GM10266 (cell line): ENCODE data around the gene PLCD3.

Source experiments
- DNase-seq: peaks from one replicate; pipeline ENCODE4 v3.0.0; 2012; ENCODE audit errors: extremely low spot score
- CTCF ChIP-seq: IDR thresholded peaks from 2 replicates; pipeline ENCODE4 v1.5.1; 2012; ENCODE audit warnings: mild to moderate bottlenecking, low read depth; ENCODE audit not compliant: control insufficient read depth, insufficient read depth; ENCODE audit errors: missing control alignments

PLCD3 gene

DNA sequence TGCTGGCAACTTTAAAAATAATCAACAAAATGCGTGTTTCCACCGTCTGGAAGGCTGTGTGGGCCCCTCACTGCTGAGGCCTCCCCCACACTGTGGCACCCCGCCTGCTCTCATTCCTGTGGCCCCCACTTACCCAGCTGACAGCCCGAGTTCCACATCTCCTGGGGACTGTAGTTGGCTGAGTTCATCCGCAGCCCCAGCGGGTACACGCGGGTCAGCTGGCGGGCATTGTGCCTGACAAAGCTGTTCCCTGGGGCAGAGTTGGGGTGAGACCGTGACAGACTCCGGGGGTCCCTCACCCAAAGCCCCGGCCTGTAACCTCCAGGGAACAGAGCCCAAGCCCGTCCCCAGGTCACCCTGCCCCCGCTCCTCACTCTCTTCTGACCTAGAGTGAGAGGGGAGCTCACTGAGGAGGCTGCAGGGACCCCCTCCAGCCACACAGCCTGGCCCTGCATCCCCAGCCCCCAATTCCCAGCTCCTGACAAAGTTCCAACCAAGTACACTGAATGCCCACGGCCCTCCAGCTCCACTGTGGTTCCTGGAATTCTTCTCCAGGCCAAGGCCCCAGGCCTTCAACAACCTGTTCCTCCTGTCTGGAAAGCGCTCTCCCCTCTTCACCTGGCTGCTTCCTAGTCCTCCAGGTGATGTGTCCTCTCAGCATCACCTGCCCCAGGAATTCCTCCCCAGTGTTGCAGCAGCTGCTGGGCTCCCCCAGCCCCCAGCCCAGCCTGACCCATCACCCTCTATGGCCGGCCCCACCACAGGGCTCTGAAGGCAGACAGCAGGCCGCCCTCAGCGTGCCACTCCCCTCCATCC is 18.0 kb downstream of the PLCD3 start:
- no peak for DNase-seq
- no peak for TF ChIP-seq CTCF

- no peak for DNase-seq
Measured at GRCh38 chr17:45113424-45113754, 18.9 kb downstream of the PLCD3 start.

DNA sequence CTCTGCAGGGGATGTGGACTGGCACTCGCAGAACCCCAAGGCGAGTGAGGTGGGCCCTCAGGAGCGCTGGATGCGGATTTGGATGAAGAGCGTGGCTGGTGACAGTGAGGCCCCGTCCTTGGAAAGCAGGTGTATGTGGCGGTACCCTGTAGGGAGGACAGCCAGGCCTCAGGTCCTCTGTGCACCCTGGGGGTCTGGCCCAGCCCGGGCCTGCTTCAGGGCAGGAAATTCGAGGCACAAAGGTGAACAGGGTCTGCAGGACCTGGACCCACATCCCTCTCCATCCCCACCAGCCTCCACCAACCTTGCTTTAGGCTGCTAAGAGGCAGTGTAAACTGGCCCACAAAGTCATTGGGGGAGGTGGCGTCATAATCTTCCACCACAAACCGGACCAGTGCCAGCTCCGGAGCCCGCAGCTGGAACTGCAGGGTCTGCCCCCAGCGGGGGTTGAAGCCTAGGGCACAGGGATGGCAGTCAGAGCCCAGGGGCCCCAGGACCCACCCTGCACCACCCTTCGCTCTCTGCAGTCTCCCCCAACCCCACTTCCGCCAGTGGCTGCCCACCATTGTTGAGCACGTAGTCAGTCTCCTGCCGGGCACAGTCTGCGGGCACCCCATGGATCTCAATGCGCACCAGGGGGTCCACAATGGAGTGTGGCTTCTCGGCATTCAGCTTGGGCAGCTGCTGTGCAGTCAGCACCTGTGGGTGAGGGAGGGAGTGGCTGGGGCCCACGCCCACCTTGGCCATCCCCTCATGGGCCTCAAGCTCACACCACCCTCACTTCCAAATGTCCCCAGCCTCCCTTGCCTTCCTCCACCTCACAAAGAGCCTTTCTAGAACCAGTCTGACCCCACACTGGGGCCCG is 19.5 kb downstream of the PLCD3 start:
- no peak for DNase-seq
- TF ChIP-seq CTCF, result no peak

More at GRCh38 chr17:45113424-45113754, 18.9 kb downstream of the PLCD3 start:
- TF ChIP-seq CTCF, result no peak

- TF ChIP-seq CTCF, result no peak
- DNase-seq, result no peak
Measured at GRCh38 chr17:45111850-45112249, 20.5 kb downstream of the PLCD3 start.

DNA sequence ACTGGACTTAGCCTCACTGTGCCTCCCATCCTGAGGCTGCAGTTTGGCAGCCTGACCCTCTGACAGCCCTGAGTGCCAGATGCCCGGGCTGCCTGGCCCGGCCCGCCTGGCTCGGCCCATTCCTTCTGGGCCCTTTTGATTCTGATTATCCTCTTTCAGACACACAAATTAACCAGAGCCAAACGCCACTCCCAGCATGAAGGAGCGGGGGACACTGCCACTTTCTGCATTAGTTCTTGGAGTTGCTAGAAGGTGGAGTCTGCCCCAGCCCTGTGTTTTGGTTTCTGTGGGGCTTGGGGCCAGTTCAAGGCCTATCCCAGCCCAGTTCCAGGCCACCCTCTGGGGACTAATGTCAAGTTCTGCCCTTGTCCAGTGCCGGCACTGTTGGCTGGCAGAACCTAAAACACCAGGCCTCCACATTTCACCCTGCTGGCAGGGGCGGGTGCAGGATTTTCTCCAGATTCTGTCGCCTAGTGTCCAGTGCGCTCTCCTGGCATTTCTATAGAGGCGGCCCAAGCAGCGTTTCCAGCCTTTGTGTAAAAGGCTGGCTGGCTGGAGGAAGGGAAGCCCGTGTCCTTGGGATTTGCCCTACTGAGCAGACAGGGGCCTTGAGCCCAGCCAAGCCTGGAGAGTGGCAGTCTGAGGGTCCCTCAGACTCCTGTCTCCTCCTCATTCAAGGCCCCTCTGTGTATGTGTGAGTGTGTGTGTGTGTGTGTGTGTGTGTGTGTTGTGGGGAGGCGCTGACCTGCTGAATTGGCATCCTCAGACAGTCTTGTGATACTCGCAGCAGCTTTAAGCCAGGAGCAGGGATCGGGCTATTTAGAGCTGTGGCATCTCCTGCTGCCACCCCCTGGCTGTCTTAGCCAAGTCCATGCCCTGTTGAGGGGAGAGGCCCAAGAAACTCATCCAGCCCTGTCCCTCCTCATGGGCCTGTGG is 21.4 kb downstream of the PLCD3 start:
- DNase-seq, result no peak
- TF ChIP-seq CTCF, result no peak

DNA sequence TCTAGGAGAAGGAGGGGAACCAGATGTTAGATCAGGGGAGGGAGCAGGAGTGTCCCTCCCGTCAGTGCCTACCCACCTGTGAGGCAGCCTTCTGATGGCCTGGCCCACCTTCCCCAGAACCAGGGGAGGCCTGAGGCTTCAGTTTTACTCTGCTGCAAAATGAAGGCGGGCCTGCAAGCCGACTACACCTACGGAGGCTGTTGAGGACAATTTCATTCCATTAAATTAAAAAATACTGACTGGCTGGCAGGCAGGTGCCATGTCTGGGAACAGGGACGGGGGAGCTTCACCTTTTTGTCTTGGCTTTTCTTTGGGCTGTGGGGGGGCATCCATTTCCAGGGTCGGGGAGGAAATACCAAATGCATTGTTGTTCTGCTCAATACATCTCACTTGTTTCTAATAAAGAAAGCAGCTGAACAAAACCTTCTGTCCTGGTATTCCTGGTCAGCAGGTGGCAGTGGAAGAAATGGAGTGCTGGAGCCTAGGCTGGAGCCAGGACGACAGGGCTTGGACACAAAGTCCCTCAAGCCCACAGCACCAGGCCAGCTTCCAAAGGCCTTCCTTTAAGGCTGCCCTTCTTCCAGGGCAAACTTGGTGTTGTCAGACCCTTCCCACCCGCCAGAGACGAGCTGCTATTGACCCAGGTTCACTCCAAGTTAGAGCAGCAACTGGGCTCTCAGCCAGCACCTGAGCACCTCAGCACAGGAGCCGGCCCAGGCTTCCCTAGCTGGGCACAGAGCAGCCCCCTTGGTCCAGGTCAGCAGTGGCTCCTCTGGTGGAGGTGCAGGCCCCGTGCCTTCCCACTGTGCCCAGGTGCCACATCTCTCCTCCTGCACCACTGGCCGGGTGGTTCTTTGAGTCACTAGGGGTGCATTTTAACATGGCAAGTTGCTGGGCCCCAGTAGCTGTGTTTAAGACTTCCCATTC is 23.5 kb downstream of the PLCD3 start:
- no peak for TF ChIP-seq CTCF
- DNase-seq, result no peak
